Chondrocyte (in vitro differentiated cells): ENCODE data around the gene CADM2. TPM values are rescaled to one million over a fixed set of nuclear protein-coding genes. Genes with fewer than 3 reads are reported as not detected.

Source experiments
- DNase-seq: peaks from one replicate; pipeline ENCODE4 v3.0.0; 2021; ENCODE audit warnings: mixed read lengths, low spot score
- H3K27ac Mint-ChIP-seq: one replicate; pipeline ENCODE4 v1.8.0; 2021; ENCODE audit warnings: mild to moderate bottlenecking, moderate library complexity, mixed read lengths; ENCODE audit not compliant: unreplicated experiment
- H3K27me3 Mint-ChIP-seq: 2 replicates; pipeline ENCODE4 v1.8.0; 2021; ENCODE audit warnings: low read depth, mixed read lengths
- H3K36me3 Mint-ChIP-seq: 2 replicates; pipeline ENCODE4 v1.8.0; 2021; ENCODE audit warnings: low read depth, mixed read lengths
- H3K4me1 Mint-ChIP-seq: 2 replicates; pipeline ENCODE4 v1.8.0; 2021; ENCODE audit warnings: low read depth, mild to moderate bottlenecking, mixed read lengths
- H3K4me3 Mint-ChIP-seq: one replicate; pipeline ENCODE4 v1.8.0; 2021; ENCODE audit warnings: mild to moderate bottlenecking, moderate library complexity, mixed read lengths; ENCODE audit not compliant: unreplicated experiment
- H3K9me3 Mint-ChIP-seq: 2 replicates; pipeline ENCODE4 v1.8.0; 2021; ENCODE audit warnings: low read depth, mixed read lengths
- total RNA-seq: library from RNA; stranded (reverse); gene quantifications from 3 replicates; pipeline ENCODE4 v1.2.1, GENCODE V29; 2021
- TF ChIP-seq, protein P1 (sequence below): fragments of 200-600 bp; sonication (generic); IDR thresholded peaks from 2 replicates; pipeline ENCODE4 v1.5.0; 2021; ENCODE audit warnings: antibody characterized with exemption, mild to moderate bottlenecking, moderate library complexity

CADM2 gene
- total RNA-seq, 1 donor from 2014 or later, result 1.1 TPM

DNA sequence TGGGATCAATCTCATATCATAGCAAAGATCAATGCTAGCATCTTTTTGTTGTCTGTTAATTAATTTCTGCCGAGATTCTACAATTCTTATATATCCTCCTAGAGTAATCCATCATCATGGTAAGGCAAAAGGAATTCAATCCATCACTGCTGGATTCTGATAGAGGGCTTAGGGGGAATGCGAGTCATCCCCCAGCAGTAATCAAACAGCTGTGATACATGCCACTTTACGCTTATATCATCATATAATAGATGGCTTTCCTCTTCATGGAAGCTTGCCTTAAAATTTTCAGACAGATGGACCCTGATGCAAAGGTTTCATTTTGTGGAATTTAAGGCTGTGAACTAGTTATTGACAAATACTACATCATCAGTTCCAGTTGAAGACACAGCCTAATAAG lies 645.9 kb downstream of the CADM2 start:
- TF ChIP-seq, protein P1, sequence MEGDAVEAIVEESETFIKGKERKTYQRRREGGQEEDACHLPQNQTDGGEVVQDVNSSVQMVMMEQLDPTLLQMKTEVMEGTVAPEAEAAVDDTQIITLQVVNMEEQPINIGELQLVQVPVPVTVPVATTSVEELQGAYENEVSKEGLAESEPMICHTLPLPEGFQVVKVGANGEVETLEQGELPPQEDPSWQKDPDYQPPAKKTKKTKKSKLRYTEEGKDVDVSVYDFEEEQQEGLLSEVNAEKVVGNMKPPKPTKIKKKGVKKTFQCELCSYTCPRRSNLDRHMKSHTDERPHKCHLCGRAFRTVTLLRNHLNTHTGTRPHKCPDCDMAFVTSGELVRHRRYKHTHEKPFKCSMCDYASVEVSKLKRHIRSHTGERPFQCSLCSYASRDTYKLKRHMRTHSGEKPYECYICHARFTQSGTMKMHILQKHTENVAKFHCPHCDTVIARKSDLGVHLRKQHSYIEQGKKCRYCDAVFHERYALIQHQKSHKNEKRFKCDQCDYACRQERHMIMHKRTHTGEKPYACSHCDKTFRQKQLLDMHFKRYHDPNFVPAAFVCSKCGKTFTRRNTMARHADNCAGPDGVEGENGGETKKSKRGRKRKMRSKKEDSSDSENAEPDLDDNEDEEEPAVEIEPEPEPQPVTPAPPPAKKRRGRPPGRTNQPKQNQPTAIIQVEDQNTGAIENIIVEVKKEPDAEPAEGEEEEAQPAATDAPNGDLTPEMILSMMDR, result no peak
- Mint-ChIP-seq H3K4me1 (no peaks in the 10 kb centered on the region), H3K9me3 (no peaks in the 10 kb centered on the region), H3K36me3 (no peaks in the 10 kb centered on the region), H3K27ac (no peak overlapping the region), H3K27me3 (peaks cover 31% of the 10 kb centered on the region), H3K4me3 (no peak overlapping the region)
- no peak for DNase-seq

- Mint-ChIP-seq H3K4me3 (no peak overlapping the region), H3K36me3 (no peaks in the 10 kb centered on the region), H3K27ac (no peak overlapping the region), H3K9me3 (no peaks in the 10 kb centered on the region), H3K27me3 (peaks cover 31% of the 10 kb centered on the region), H3K4me1 (no peaks in the 10 kb centered on the region)
- DNase-seq, result no peak
- TF ChIP-seq, protein P1, result no peak
Observed at GRCh38 chr3:85605066-85605465, 646.3 kb downstream of the CADM2 start.

GRCh38 chr3:85626662-85627061 lies 667.9 kb downstream of the CADM2 start:
- no peak for DNase-seq
- Mint-ChIP-seq H3K36me3 (no peaks in the 10 kb centered on the region), H3K4me1 (no peaks in the 10 kb centered on the region), H3K27ac (no peak overlapping the region), H3K27me3 (peaks cover 14% of the 10 kb centered on the region), H3K4me3 (no peak overlapping the region), H3K9me3 (no peaks in the 10 kb centered on the region)
- TF ChIP-seq, protein P1, result no peak

DNA sequence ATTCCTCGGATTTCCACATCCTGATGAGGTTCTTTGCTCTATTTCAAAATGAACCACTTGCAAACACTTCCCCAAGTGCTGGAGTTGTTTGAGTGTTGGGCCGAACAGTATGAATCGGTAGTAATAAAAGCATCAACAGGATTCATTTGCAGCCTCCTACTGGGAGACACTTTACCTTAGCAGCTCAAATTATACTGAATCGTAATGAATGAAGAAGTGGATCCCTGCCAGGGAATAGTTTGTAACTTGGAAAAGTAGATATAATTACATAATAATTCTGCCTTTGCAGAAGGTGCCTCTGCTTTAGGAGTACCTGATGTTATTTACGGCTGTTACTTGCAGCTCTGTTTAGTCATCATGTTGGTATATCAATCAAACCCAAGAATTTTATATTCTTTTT lies 669.1 kb downstream of the CADM2 start:
- DNase-seq, result no peak
- TF ChIP-seq, protein P1, result no peak
- no peak overlapping the region for H3K4me3 Mint-ChIP-seq
- H3K9me3 Mint-ChIP-seq, result no peaks in the 10 kb centered on the region
- no peaks in the 10 kb centered on the region for H3K4me1 Mint-ChIP-seq
- H3K27me3 Mint-ChIP-seq, result peaks cover 13% of the 10 kb centered on the region
- H3K27ac Mint-ChIP-seq, result no peak overlapping the region
- H3K36me3 Mint-ChIP-seq, result no peaks in the 10 kb centered on the region

- H3K27me3 Mint-ChIP-seq, result peaks cover 8% of the 10 kb centered on the region
- H3K4me1 Mint-ChIP-seq, result no peaks in the 10 kb centered on the region
- TF ChIP-seq, protein P1, result no peak
- no peak overlapping the region for H3K4me3 Mint-ChIP-seq
- no peaks in the 10 kb centered on the region for H3K9me3 Mint-ChIP-seq
- no peak overlapping the region for H3K27ac Mint-ChIP-seq
- H3K36me3 Mint-ChIP-seq, result no peaks in the 10 kb centered on the region
- DNase-seq, result no peak
Observed at GRCh38 chr3:85631070-85631469, 672.3 kb downstream of the CADM2 start.
